HG02610 (cell line): ENCODE results near the gene CSRP1.
"Not testable (repeated sequence)": the region's sequence is repeated elsewhere in the genome, so short reads cannot be mapped to it uniquely, and the experiment has no call there.

Source experiments
- ATAC-seq: cut with Tn5 transposase; IDR thresholded peaks from one replicate; pipeline ENCODE4 v1.9.1; 2021; ENCODE audit warnings: mild to moderate bottlenecking, moderate library complexity; ENCODE audit not compliant: unreplicated experiment

Gene CSRP1

GRCh38 chr1:201479201-201479730, 27.7 kb downstream of the CSRP1 start:
- no peak for ATAC-seq

- not testable (repeated sequence) for ATAC-seq
Measured at GRCh38 chr1:201478666-201479065, 28.3 kb downstream of the CSRP1 start.

GRCh38 chr1:201476670-201477344, 30.1 kb downstream of the CSRP1 start:
- ATAC-seq, result no peak

GRCh38 chr1:201475915-201476669, 30.8 kb downstream of the CSRP1 start:
- no peak for ATAC-seq

- no peak for ATAC-seq
Measured at GRCh38 chr1:201475130-201475529, 31.8 kb downstream of the CSRP1 start.

- no peak for ATAC-seq
Measured at GRCh38 chr1:201473296-201473695, 33.6 kb downstream of the CSRP1 start.

GRCh38 chr1:201472321-201472720, 34.6 kb downstream of the CSRP1 start:
- not testable (repeated sequence) for ATAC-seq

GRCh38 chr1:201471772-201472171, 35.2 kb downstream of the CSRP1 start:
- no peak for ATAC-seq

GRCh38 chr1:201470581-201470980, 36.3 kb downstream of the CSRP1 start:
- ATAC-seq, result no peak

GRCh38 chr1:201469645-201470074, 37.3 kb downstream of the CSRP1 start:
- ATAC-seq, result no peak

- peak; percentile 90 for ATAC-seq
Measured at GRCh38 chr1:201468844-201469644, 37.9 kb downstream of the CSRP1 start, which contains the start of gene PHLDA3. TSS of gene PHLDA3 (minus strand) at chr1:201469188. CDS start at chr1:201468786, 402 bp downstream.

- ATAC-seq, result peak; percentile 37
Measured at GRCh38 chr1:201468501-201468843, 38.5 kb downstream of the CSRP1 start.

- ATAC-seq, result no peak
Measured at GRCh38 chr1:201466492-201466891, 40.4 kb downstream of the CSRP1 start.

- ATAC-seq, result no peak
Measured at GRCh38 chr1:201465698-201466290, 41.1 kb downstream of the CSRP1 start.

GRCh38 chr1:201463071-201463552, 43.8 kb downstream of the CSRP1 start:
- no peak for ATAC-seq

- ATAC-seq, result no peak
Measured at GRCh38 chr1:201461645-201462441, 45.1 kb downstream of the CSRP1 start.

GRCh38 chr1:201460814-201461644, 45.9 kb downstream of the CSRP1 start:
- ATAC-seq, result no peak

- no peak for ATAC-seq
Measured at GRCh38 chr1:201459775-201460174, 47.1 kb downstream of the CSRP1 start.

GRCh38 chr1:201459052-201459451, 47.9 kb downstream of the CSRP1 start:
- ATAC-seq, result no peak
